Osteocyte (in vitro differentiated cells): ENCODE data around the gene PLA1A. TPM values are rescaled to one million over a fixed set of nuclear protein-coding genes. Genes with fewer than 3 reads are reported as not detected.
"Not testable (repeated sequence)": the region's sequence is repeated elsewhere in the genome, so short reads cannot be mapped to it uniquely, and the experiment has no call there.

Experiments used
- DNase-seq: peaks from one replicate; pipeline ENCODE4 v3.0.0; 2021; ENCODE audit warnings: mixed read lengths; ENCODE audit not compliant: unreplicated experiment; ENCODE audit errors: extremely low spot score
- H3K27ac Mint-ChIP-seq: one replicate; pipeline ENCODE4 v1.8.0; 2021; ENCODE audit warnings: mild to moderate bottlenecking, mixed read lengths; ENCODE audit not compliant: unreplicated experiment
- H3K27me3 Mint-ChIP-seq: one replicate; pipeline ENCODE4 v1.8.0; 2021; ENCODE audit warnings: mixed read lengths; ENCODE audit not compliant: unreplicated experiment
- H3K36me3 Mint-ChIP-seq: one replicate; pipeline ENCODE4 v1.8.0; 2021; ENCODE audit warnings: mixed read lengths; ENCODE audit not compliant: unreplicated experiment
- H3K4me1 Mint-ChIP-seq: one replicate; pipeline ENCODE4 v1.8.0; 2021; ENCODE audit warnings: mixed read lengths; ENCODE audit not compliant: unreplicated experiment
- H3K4me3 Mint-ChIP-seq: one replicate; pipeline ENCODE4 v1.8.0; 2021; ENCODE audit warnings: mild to moderate bottlenecking, moderate library complexity, mixed read lengths; ENCODE audit not compliant: unreplicated experiment
- H3K9me3 Mint-ChIP-seq: one replicate; pipeline ENCODE4 v1.8.0; 2021; ENCODE audit warnings: mixed read lengths; ENCODE audit not compliant: unreplicated experiment
- total RNA-seq: library from RNA; stranded (reverse); gene quantifications from 2 replicates; pipeline ENCODE4 v1.2.1, GENCODE V29; 2021
- TF ChIP-seq, protein P1 (sequence below): fragments of 200-600 bp; sonication (generic); IDR thresholded peaks from 2 replicates; pipeline ENCODE4 v1.5.0; 2021; ENCODE audit warnings: antibody characterized with exemption, mild to moderate bottlenecking, moderate library complexity

Gene PLA1A
- total RNA-seq, 1 donor from 2014 or later: 0.86 TPM

- H3K36me3 Mint-ChIP-seq: no peaks in the 10 kb centered on the region
- H3K27me3 Mint-ChIP-seq: peaks cover 10% of the 10 kb centered on the region
- no peaks in the 10 kb centered on the region for H3K9me3 Mint-ChIP-seq
- no peaks in the 10 kb centered on the region for H3K4me1 Mint-ChIP-seq
- no peak overlapping the region for H3K4me3 Mint-ChIP-seq
- no peak overlapping the region for H3K27ac Mint-ChIP-seq
- no peak for DNase-seq
- TF ChIP-seq, protein P1, sequence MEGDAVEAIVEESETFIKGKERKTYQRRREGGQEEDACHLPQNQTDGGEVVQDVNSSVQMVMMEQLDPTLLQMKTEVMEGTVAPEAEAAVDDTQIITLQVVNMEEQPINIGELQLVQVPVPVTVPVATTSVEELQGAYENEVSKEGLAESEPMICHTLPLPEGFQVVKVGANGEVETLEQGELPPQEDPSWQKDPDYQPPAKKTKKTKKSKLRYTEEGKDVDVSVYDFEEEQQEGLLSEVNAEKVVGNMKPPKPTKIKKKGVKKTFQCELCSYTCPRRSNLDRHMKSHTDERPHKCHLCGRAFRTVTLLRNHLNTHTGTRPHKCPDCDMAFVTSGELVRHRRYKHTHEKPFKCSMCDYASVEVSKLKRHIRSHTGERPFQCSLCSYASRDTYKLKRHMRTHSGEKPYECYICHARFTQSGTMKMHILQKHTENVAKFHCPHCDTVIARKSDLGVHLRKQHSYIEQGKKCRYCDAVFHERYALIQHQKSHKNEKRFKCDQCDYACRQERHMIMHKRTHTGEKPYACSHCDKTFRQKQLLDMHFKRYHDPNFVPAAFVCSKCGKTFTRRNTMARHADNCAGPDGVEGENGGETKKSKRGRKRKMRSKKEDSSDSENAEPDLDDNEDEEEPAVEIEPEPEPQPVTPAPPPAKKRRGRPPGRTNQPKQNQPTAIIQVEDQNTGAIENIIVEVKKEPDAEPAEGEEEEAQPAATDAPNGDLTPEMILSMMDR: no peak
Measured at GRCh38 chr3:119558626-119559317, 38.9 kb upstream of the PLA1A start.

GRCh38 chr3:119559441-119559963 is 38.2 kb upstream of the PLA1A start, which contains the start of gene CD80:
TSS of gene CD80 (minus strand) at chr3:119559614. CDS start at chr3:119557728, 1,886 bp downstream.
- Mint-ChIP-seq H3K27me3 (peaks cover 10% of the 10 kb centered on the region), H3K4me1 (no peaks in the 10 kb centered on the region), H3K27ac (no peak within 1 kb of the TSS), H3K9me3 (no peaks in the 10 kb centered on the region), H3K36me3 (no peaks in the 10 kb centered on the region), H3K4me3 (no peak within 1 kb of the TSS)
- no peak for DNase-seq
- TF ChIP-seq, protein P1: peak; percentile 48

DNA sequence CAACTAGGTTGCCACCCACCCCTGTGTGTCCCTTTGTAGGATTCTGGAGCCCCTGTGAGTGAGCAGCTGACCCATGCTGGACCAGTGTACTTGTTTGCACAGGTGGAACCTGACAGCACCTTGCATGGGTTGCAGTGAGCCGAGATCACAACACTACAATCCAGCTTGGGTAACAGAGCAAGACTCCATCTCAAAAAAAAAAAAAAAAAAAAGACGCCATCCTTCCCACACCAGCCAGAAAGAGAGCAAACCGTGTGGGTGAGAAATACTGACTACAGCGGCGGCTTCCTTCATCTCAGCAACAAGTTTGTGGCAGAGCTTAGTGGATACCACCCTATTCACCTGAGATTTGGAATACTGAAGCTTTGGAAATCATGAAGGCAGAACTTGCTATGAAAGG is 37.5 kb upstream of the PLA1A start:
- no peaks in the 10 kb centered on the region for H3K36me3 Mint-ChIP-seq
- TF ChIP-seq, protein P1: no peak

GRCh38 chr3:119562307-119562961 is 35.3 kb upstream of the PLA1A start:
- H3K9me3 Mint-ChIP-seq: no peaks in the 10 kb centered on the region
- no peak overlapping the region for H3K27ac Mint-ChIP-seq
- H3K27me3 Mint-ChIP-seq: peaks cover 13% of the 10 kb centered on the region
- no peaks in the 10 kb centered on the region for H3K4me1 Mint-ChIP-seq
- TF ChIP-seq, protein P1: no peak
- no peak overlapping the region for H3K4me3 Mint-ChIP-seq
- no peak for DNase-seq
- H3K36me3 Mint-ChIP-seq: no peaks in the 10 kb centered on the region

More for the DNA sequence above, 37.5 kb upstream of the PLA1A start:
- Mint-ChIP-seq H3K27me3 (peaks cover 12% of the 10 kb centered on the region), H3K4me3 (no peak overlapping the region), H3K9me3 (no peaks in the 10 kb centered on the region), H3K27ac (no peak overlapping the region), H3K4me1 (no peaks in the 10 kb centered on the region)
- DNase-seq: no peak

DNA sequence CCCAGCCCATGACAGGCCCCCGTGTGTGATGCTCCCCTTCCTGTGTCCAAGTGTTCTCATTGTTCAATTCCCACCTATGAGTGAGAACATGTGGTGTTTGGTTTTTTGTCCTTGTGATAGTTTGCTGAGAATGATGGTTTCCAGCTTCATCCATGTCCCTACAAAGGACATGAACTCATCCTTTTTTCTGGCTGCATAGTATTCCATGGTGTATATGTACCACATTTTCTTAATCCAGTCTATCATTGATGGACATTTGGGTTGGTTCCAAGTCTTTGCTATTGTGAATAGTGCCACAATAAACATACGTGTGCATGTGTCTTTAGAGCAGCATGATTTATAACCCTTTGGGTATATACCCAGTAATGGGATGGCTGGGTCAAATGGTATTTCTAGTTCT is 34.4 kb upstream of the PLA1A start:
- not testable (repeated sequence) for H3K9me3 Mint-ChIP-seq, H3K27ac Mint-ChIP-seq, H3K4me1 Mint-ChIP-seq, H3K36me3 Mint-ChIP-seq, H3K4me3 Mint-ChIP-seq, DNase-seq
- H3K27me3 Mint-ChIP-seq: peaks cover 18% of the 10 kb centered on the region
